Measurements from ENCODE around the gene ATP6AP1.

ATP6AP1 gene

GRCh38 chrX:154404625-154405192 is 23.8 kb upstream of the ATP6AP1 start:
- H3K36me3 Mint-ChIP-seq (ENCODE audit: low read depth), result peaks cover 18% of the 10 kb centered on the region
- H3K4me3 Mint-ChIP-seq, result no peak overlapping the region
- peaks cover 8% of the 10 kb centered on the region for H3K4me1 Mint-ChIP-seq
- no peaks in the 10 kb centered on the region for H3K27me3 Mint-ChIP-seq (ENCODE audit: low read depth)
- H3K9me3 Mint-ChIP-seq, result peaks cover 20% of the 10 kb centered on the region
- no peak overlapping the region for H3K27ac Mint-ChIP-seq
- no peak for TF ChIP-seq CTCF (IDR thresholded peaks at IDR 0.05; ENCODE audit: unreplicated experiment in 3 of 3)

- peak overlapping the region in 2 of 3 experiments; percentile 5 to 32 for H3K27ac Mint-ChIP-seq
- TF ChIP-seq CTCF (IDR thresholded peaks at IDR 0.05; ENCODE audit: unreplicated experiment in 3 of 3), result no peak
- peaks cover 7% of the 10 kb centered on the region for H3K36me3 Mint-ChIP-seq (ENCODE audit: low read depth)
- peaks cover 15% of the 10 kb centered on the region for H3K9me3 Mint-ChIP-seq
- H3K4me3 Mint-ChIP-seq, result peak overlapping the region; percentile 1 to 75 (median 72)
- no peaks in the 10 kb centered on the region for H3K27me3 Mint-ChIP-seq (ENCODE audit: low read depth)
- peaks cover 10% of the 10 kb centered on the region for H3K4me1 Mint-ChIP-seq
These were observed 19.7 kb upstream of the ATP6AP1 start for GRCh38 chrX:154408659-154409221.

GRCh38 chrX:154409222-154409871 is 19.1 kb upstream of the ATP6AP1 start, which contains the start of gene DNASE1L1:
Gene DNASE1L1 (minus strand): TSS chrX:154409254. CDS start chrX:154405568, 3,686 bp downstream.
- peaks cover 8% of the 10 kb centered on the region for H3K36me3 Mint-ChIP-seq (ENCODE audit: low read depth)
- no peak for TF ChIP-seq CTCF (IDR thresholded peaks at IDR 0.05; ENCODE audit: unreplicated experiment in 3 of 3)
- peak within 1 kb of the TSS in 2 of 3 experiments; percentile 66 to 73 for H3K27ac Mint-ChIP-seq
- peak within 1 kb of the TSS; percentile 72 to 77 (median 75) for H3K4me3 Mint-ChIP-seq
- peaks cover 10% of the 10 kb centered on the region for H3K4me1 Mint-ChIP-seq
- no peaks in the 10 kb centered on the region for H3K27me3 Mint-ChIP-seq (ENCODE audit: low read depth)
- H3K9me3 Mint-ChIP-seq, result peaks cover 16% of the 10 kb centered on the region

DNA sequence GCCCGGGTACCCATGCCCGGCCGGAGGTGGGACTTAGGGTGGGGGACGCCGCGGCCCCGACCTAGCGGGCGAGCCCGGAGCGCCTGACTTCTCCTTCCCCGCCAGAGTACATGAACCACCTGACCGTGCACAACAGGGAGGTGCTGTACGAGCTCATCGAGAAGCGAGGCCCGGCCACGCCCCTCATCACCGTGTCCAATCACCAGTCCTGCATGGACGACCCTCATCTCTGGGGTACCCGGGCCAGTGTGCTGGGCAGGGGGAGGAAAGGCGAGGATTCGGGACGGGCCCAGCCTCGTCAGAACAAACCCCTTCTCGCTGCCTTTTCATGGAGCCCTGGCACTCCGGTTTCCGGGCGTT is 16.5 kb upstream of the ATP6AP1 start:
- H3K27ac Mint-ChIP-seq, result peak overlapping the region in 2 of 3 experiments; percentile 43 to 74
- peaks cover 10% of the 10 kb centered on the region for H3K4me1 Mint-ChIP-seq
- no peak for TF ChIP-seq CTCF (IDR thresholded peaks at IDR 0.05; ENCODE audit: unreplicated experiment in 3 of 3)
- no peaks in the 10 kb centered on the region for H3K27me3 Mint-ChIP-seq (ENCODE audit: low read depth)
- H3K9me3 Mint-ChIP-seq, result peaks cover 17% of the 10 kb centered on the region
- peaks cover 12% of the 10 kb centered on the region for H3K36me3 Mint-ChIP-seq (ENCODE audit: low read depth)
- peak overlapping the region; percentile 81 to 86 (median 85) for H3K4me3 Mint-ChIP-seq

DNA sequence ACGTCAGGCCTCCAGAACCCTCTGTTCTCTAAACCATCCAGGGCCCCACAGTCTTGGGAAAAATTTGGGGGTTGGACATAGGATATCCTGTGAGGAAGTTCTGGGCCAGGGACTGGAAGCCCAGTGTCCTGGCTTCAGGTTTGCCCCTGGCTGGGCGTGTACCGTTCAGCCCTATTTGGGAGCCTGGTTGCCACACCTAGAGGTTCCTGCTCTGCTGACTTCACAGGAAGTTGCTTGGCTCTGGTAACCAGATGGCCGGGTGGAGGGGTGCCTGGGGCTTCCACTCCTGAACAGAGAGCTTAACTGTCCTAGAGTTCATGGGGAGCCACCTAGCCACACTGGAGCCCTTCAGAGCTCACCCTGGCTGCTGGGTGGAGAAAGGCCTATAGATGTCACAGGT is 16.0 kb upstream of the ATP6AP1 start:
- H3K36me3 Mint-ChIP-seq (ENCODE audit: low read depth), result peaks cover 12% of the 10 kb centered on the region
- no peak for TF ChIP-seq CTCF (IDR thresholded peaks at IDR 0.05; ENCODE audit: unreplicated experiment in 3 of 3)
- H3K4me3 Mint-ChIP-seq, result peak overlapping the region; percentile 81 to 86 (median 85)
- peaks cover 20% of the 10 kb centered on the region for H3K9me3 Mint-ChIP-seq
- H3K27ac Mint-ChIP-seq, result no peak overlapping the region
- no peaks in the 10 kb centered on the region for H3K27me3 Mint-ChIP-seq (ENCODE audit: low read depth)
- H3K4me1 Mint-ChIP-seq, result peaks cover 10% of the 10 kb centered on the region
